Mucosa of stomach (tissue), 1 donor: ENCODE results near the gene HNRNPLL.
"Not testable (repeated sequence)": the region's sequence is repeated elsewhere in the genome, so short reads cannot be mapped to it uniquely, and the experiment has no call there.

Experiments used
- H3K27me3 ChIP-seq: one replicate; pipeline ENCODE4 v1.7.0; 2013; ENCODE audit warnings: mild to moderate bottlenecking, low read length; ENCODE audit not compliant: control insufficient read depth, insufficient read depth
- H3K36me3 ChIP-seq: one replicate; pipeline ENCODE4 v1.7.0; 2013; ENCODE audit warnings: low read length; ENCODE audit not compliant: control insufficient read depth, insufficient read depth
- H3K4me1 ChIP-seq: one replicate; pipeline ENCODE4 v1.7.0; 2013; ENCODE audit warnings: mild to moderate bottlenecking, low read length; ENCODE audit not compliant: control insufficient read depth, insufficient read depth
- H3K4me3 ChIP-seq: one replicate; pipeline ENCODE4 v1.7.0; 2013; ENCODE audit warnings: low read length
- H3K9ac ChIP-seq: one replicate; pipeline ENCODE4 v1.7.0; 2013; ENCODE audit warnings: mild to moderate bottlenecking, low read length, moderate library complexity
- H3K9me3 ChIP-seq: one replicate; pipeline ENCODE4 v1.7.0; 2013; ENCODE audit warnings: mild to moderate bottlenecking, low read length, moderate library complexity; ENCODE audit not compliant: control insufficient read depth
- donor health status: Pancreatic carcinoma.

HNRNPLL gene

GRCh38 chr2:38602732-38603401 is at the start of gene HNRNPLL:
Gene HNRNPLL (minus strand): TSS chr2:38602928. CDS start chr2:38602626, 302 bp downstream.
- H3K27me3 ChIP-seq: no peaks in the 10 kb centered on the region

DNA sequence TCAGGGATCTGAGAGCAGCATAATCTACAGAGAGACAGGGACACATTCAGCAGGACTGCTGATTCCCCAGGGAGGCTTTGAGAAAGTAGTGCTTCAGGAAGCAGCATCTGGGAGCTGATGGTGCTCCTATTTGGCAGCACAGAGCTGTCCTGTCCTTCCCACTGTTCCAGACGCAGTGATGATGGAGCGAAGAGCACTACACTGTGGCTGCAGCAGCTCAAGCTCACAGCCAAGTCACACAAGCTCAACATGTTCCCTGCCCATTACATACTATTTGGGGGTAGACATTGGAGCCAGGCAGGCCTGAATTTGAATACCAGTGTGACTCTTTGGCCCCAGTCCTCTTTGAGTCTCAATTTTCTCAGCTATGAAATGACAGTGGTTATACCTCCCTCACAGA is 48.0 kb upstream of the HNRNPLL start:
- Histone ChIP-seq H3K9me3 (no peaks in the 10 kb centered on the region), H3K36me3 (no peaks in the 10 kb centered on the region), H3K4me3 (no peak overlapping the region), H3K4me1 (peaks cover 23% of the 10 kb centered on the region), H3K27me3 (no peaks in the 10 kb centered on the region), H3K9ac (no peak overlapping the region)

More at GRCh38 chr2:38602732-38603401, at the start of gene HNRNPLL:
- Histone ChIP-seq H3K4me1 (peaks cover 7% of the 10 kb centered on the region), H3K4me3 (peak within 1 kb of the TSS; percentile 71), H3K9me3 (no peaks in the 10 kb centered on the region), H3K36me3 (no peaks in the 10 kb centered on the region), H3K9ac (peak within 1 kb of the TSS; percentile 94)

- H3K4me3 ChIP-seq: no peak overlapping the region
- no peaks in the 10 kb centered on the region for H3K9me3 ChIP-seq
- H3K4me1 ChIP-seq: peaks cover 23% of the 10 kb centered on the region
- H3K36me3 ChIP-seq: no peaks in the 10 kb centered on the region
- no peak overlapping the region for H3K9ac ChIP-seq
- no peaks in the 10 kb centered on the region for H3K27me3 ChIP-seq
These were observed 47.3 kb upstream of the HNRNPLL start for GRCh38 chr2:38650012-38650411.

DNA sequence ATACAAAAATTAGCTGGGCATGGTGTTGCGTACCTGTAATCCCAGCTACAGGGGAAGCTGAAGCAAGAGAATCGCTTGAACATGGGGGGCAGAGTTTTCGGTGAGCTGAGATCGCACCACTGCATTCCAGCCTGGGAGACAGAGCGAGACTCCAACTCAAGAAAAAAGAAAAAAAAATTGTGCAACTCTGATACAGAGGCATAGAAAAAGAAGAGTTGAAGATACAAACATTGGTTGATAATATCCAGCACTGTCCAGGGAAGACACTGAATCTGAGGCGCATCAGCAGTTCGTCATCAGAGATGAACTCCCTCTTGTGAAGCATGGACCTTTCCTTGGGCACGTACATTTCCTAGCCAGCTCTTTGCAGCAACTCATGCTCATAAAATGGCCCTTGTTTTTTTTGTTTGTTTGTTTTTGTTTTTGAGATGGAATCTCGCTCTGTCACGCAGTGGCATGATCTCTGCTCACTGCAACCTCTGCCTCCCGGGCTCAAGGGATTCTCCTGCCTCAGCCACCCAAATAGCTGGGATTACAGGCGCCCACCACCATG is 46.5 kb upstream of the HNRNPLL start:
- Histone ChIP-seq H3K36me3 (no peaks in the 10 kb centered on the region), H3K4me1 (peaks cover 23% of the 10 kb centered on the region), H3K9ac (no peak overlapping the region), H3K27me3 (no peaks in the 10 kb centered on the region), H3K9me3 (no peaks in the 10 kb centered on the region), H3K4me3 (no peak overlapping the region)

DNA sequence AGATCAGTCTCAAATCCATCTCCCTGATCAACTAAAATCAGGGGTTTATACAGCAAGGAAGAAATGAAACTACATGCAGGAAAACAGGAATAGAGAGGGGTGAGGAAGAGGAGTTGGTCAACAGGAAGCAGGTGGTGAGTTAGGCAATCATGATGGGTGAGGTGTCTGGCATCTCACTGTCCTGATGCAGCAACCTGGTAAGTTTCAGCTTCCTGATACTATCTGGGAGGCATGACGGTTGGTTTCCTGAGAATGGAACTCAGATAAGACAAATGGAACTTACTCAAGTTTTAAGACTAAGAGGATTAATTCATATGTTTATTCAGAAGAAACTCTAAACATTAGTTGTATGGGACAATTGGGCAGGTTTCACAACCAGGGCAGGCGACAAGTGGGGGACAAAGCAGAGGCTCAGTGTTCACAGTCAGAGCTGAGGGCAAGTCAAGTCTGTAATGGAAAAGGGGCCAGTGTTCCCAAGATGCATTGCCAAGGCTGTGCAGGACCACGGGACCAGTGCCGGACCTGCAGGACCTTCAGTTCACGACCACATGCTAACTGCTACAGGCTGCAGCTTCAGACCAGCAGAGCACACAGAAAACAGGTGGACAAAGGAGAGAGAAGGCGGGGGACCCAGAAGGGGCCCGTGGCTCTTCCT is 45.5 kb upstream of the HNRNPLL start:
- peaks cover 23% of the 10 kb centered on the region for H3K4me1 ChIP-seq
- no peaks in the 10 kb centered on the region for H3K27me3 ChIP-seq
- no peak overlapping the region for H3K4me3 ChIP-seq
- H3K36me3 ChIP-seq: no peaks in the 10 kb centered on the region
- no peaks in the 10 kb centered on the region for H3K9me3 ChIP-seq
- no peak overlapping the region for H3K9ac ChIP-seq

- not testable (repeated sequence) for H3K27me3 ChIP-seq, H3K36me3 ChIP-seq, H3K9me3 ChIP-seq, H3K4me3 ChIP-seq, H3K4me1 ChIP-seq, H3K9ac ChIP-seq
These were observed 41.2 kb upstream of the HNRNPLL start for GRCh38 chr2:38643683-38644511.

- no peaks in the 10 kb centered on the region for H3K4me1 ChIP-seq
- H3K9ac ChIP-seq: no peak overlapping the region
- no peak overlapping the region for H3K4me3 ChIP-seq
- H3K27me3 ChIP-seq: no peaks in the 10 kb centered on the region
- H3K36me3 ChIP-seq: no peaks in the 10 kb centered on the region
- H3K9me3 ChIP-seq: no peaks in the 10 kb centered on the region
These were observed 40.4 kb upstream of the HNRNPLL start for GRCh38 chr2:38643021-38643671.

GRCh38 chr2:38642373-38643017 is 39.8 kb upstream of the HNRNPLL start:
- H3K27me3 ChIP-seq, H3K4me1 ChIP-seq, H3K36me3 ChIP-seq, H3K9ac ChIP-seq, H3K9me3 ChIP-seq, H3K4me3 ChIP-seq: not testable (repeated sequence)

DNA sequence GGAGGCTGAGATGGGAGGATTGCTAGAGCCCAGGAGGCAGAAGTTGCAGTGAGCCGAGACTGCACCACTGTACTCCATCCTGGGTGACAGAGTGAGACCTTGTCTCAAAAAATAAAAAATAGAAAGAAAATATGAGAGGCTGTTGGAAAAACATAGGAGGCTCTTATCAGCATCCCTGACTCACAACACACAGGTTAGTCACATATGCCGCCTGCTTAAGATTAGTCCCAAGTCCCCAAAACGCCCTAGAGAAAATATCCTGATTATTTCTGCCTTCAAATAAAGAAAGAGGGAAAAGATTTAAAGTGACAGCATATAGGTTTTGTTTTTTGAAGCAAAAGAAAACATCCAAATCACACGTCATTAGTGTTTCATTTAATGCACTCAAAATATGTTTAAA is 33.3 kb upstream of the HNRNPLL start:
- Histone ChIP-seq H3K27me3 (no peaks in the 10 kb centered on the region), H3K9me3 (no peaks in the 10 kb centered on the region), H3K4me3 (no peak overlapping the region), H3K9ac (no peak overlapping the region), H3K4me1 (no peaks in the 10 kb centered on the region), H3K36me3 (no peaks in the 10 kb centered on the region)

DNA sequence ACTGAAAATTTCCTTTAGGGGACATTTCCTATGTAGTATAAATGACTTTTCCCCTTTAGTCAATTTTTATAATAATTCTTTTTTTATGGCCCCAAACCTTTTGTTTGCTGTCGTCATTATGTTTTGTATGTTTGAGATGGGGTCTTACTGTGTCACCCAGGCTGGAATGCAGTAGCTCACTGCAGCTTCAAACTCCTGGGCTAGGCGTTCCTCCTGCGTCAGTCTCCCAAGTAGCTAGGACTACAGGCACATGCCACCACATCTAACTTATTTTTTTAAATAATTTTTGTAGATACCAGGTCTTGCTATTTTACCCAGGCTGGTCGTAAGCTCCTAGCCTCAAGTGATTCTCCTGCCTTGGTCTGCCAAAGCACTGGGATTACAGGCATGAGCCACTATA is 32.4 kb upstream of the HNRNPLL start:
- H3K36me3 ChIP-seq: no peaks in the 10 kb centered on the region
- no peaks in the 10 kb centered on the region for H3K4me1 ChIP-seq
- no peaks in the 10 kb centered on the region for H3K9me3 ChIP-seq
- no peak overlapping the region for H3K4me3 ChIP-seq
- H3K27me3 ChIP-seq: no peaks in the 10 kb centered on the region
- no peak overlapping the region for H3K9ac ChIP-seq

GRCh38 chr2:38634684-38635083 is 32.0 kb upstream of the HNRNPLL start:
- Histone ChIP-seq H3K4me3 (no peak overlapping the region), H3K27me3 (no peaks in the 10 kb centered on the region), H3K9me3 (no peaks in the 10 kb centered on the region), H3K4me1 (no peaks in the 10 kb centered on the region), H3K36me3 (no peaks in the 10 kb centered on the region), H3K9ac (no peak overlapping the region)
